Hematopoietic multipotent progenitor cell treated with erythropoietin and hydrocortisone succinate and interleukin-3 and kit ligand, for 8 days (in vitro differentiated cells): Measurements from ENCODE around the gene TMUB2.
"Not testable (repeated sequence)": the region's sequence is repeated elsewhere in the genome, so short reads cannot be mapped to it uniquely, and the experiment has no call there.

ENCODE experiments used
- DNase-seq: peaks from one replicate; pipeline ENCODE4 v3.0.0-alpha.2; 2015

The TMUB2 gene

GRCh38 chr17:44219616-44220212 lies 32.9 kb downstream of the TMUB2 start, which contains the start of gene UBTF:
TSS of gene UBTF (minus strand) at chr17:44219675. CDS start at chr17:44218229, 1,446 bp downstream.
- peak; percentile 58 for DNase-seq

GRCh38 chr17:44220213-44221083 lies 33.7 kb downstream of the TMUB2 start:
- DNase-seq: peak; percentile 40

GRCh38 chr17:44221084-44221861 lies 34.5 kb downstream of the TMUB2 start:
- DNase-seq: peak; percentile 88

GRCh38 chr17:44221862-44222111 lies 35.0 kb downstream of the TMUB2 start:
- DNase-seq: no peak

GRCh38 chr17:44222112-44222869 lies 35.5 kb downstream of the TMUB2 start:
- DNase-seq: peak; percentile 93

- no peak for DNase-seq
These were observed 36.8 kb downstream of the TMUB2 start for GRCh38 chr17:44223541-44224071.

GRCh38 chr17:44229090-44229489 lies 42.3 kb downstream of the TMUB2 start:
- DNase-seq: no peak

GRCh38 chr17:44230140-44230539 lies 43.4 kb downstream of the TMUB2 start:
- DNase-seq: no peak

- no peak for DNase-seq
These were observed 45.3 kb downstream of the TMUB2 start for GRCh38 chr17:44232061-44232460.

GRCh38 chr17:44233582-44233981 lies 46.8 kb downstream of the TMUB2 start:
- no peak for DNase-seq

GRCh38 chr17:44235583-44235936 lies 48.8 kb downstream of the TMUB2 start:
- no peak for DNase-seq

- DNase-seq: peak; percentile 62
These were observed 49.7 kb downstream of the TMUB2 start for GRCh38 chr17:44236444-44236991.

GRCh38 chr17:44237886-44238285 lies 51.1 kb downstream of the TMUB2 start:
- not testable (repeated sequence) for DNase-seq

GRCh38 chr17:44241106-44241624 lies 54.4 kb downstream of the TMUB2 start:
- peak; percentile 37 for DNase-seq
